Breast epithelium (tissue), 3 donors: ENCODE measurements around the gene MYO15B.

ENCODE experiments used
- POLR2A ChIP-seq: fragments of 450-650 bp; IDR thresholded peaks from one replicate; pipeline ENCODE4 v1.6.1; 2016; ENCODE audit warnings: antibody characterized with exemption, mild to moderate bottlenecking, moderate library complexity
- TF ChIP-seq, protein P1 (sequence below), 3 donors: fragments of 450-650 bp; IDR thresholded peaks; one replicate each; pipeline ENCODE4 v1.5.1; 2016 to 2017; ENCODE audit warnings: antibody characterized with exemption in 3 of 3, mild to moderate bottlenecking in 3 of 3, moderate library complexity in 3 of 3

DNA sequence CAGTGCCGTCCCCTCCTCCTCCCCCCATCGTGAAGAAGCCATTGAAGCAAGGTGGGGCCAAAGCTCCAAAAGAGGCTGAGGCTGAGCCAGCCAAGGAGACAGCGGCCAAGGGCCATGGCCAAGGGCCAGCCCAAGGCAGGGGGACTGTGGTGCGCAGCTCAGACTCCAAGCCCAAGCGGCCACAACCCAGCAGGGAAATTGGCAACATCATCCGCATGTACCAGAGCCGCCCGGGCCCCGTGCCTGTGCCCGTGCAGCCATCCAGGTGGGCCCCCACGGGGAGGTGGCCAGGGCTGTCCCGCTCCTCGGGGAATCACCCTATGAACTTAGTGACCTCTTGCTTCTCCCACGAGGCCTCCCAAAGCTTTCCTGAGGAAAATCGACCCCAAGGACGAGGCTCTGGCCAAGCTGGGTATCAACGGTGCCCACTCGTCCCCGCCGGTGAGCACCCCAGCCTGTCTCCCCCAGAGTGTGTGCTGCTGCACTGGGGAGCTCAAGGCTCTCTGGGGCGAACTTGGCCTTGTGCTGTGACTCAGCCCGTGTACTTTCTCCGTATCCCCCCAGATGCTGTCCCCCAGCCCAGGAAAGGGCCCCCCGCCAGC lies 29.0 kb downstream of the MYO15B start:
- TF ChIP-seq, protein P1, sequence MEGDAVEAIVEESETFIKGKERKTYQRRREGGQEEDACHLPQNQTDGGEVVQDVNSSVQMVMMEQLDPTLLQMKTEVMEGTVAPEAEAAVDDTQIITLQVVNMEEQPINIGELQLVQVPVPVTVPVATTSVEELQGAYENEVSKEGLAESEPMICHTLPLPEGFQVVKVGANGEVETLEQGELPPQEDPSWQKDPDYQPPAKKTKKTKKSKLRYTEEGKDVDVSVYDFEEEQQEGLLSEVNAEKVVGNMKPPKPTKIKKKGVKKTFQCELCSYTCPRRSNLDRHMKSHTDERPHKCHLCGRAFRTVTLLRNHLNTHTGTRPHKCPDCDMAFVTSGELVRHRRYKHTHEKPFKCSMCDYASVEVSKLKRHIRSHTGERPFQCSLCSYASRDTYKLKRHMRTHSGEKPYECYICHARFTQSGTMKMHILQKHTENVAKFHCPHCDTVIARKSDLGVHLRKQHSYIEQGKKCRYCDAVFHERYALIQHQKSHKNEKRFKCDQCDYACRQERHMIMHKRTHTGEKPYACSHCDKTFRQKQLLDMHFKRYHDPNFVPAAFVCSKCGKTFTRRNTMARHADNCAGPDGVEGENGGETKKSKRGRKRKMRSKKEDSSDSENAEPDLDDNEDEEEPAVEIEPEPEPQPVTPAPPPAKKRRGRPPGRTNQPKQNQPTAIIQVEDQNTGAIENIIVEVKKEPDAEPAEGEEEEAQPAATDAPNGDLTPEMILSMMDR (IDR thresholded peaks at IDR 0.05) = no peak
- no peak for TF ChIP-seq POLR2A
